Neural progenitor cell (in vitro differentiated cells): Measurements from ENCODE around the gene ZNF787. TPM values are rescaled to one million over a fixed set of nuclear protein-coding genes. Genes with fewer than 3 reads are reported as not detected.
A peak's percentile ranks its signal among the peaks of the same experiment; 100 is the strongest.

Experiments used
- DNase-seq: peaks from one replicate; pipeline ENCODE4 v3.0.0-alpha.2; 2016; ENCODE audit warnings: low spot score
- H2AFZ ChIP-seq: fragments of 200-600 bp; sonication (generic); replicated peaks from 2 replicates; pipeline ENCODE4 v1.6.1; 2016; ENCODE audit warnings: antibody characterized with exemption
- H3F3A ChIP-seq: fragments of 200-600 bp; sonication (generic); 2 replicates; pipeline ENCODE4 v1.6.1; 2016; ENCODE audit warnings: antibody characterized with exemption, low read depth
- H3K27ac ChIP-seq: fragments of 200-600 bp; sonication (generic); 2 replicates; pipeline ENCODE4 v1.5.1; 2016; ENCODE audit warnings: mild to moderate bottlenecking
- H3K27me3 ChIP-seq: fragments of 200-600 bp; sonication (generic); 2 replicates; pipeline ENCODE4 v1.6.1; 2016; ENCODE audit warnings: mild to moderate bottlenecking, moderate library complexity
- H3K36me3 ChIP-seq: fragments of 200-600 bp; sonication (generic); 2 replicates; pipeline ENCODE4 v1.5.1; 2016
- H3K4me1 ChIP-seq: fragments of 200-600 bp; sonication (generic); 2 replicates; pipeline ENCODE4 v1.6.1; 2016; ENCODE audit warnings: mixed run types
- H3K4me2 ChIP-seq: fragments of 200-600 bp; sonication (generic); 2 replicates; pipeline ENCODE4 v1.6.1; 2016
- H3K4me3 ChIP-seq: fragments of 200-600 bp; sonication (generic); 2 replicates; pipeline ENCODE4 v1.5.1; 2016
- H3K79me2 ChIP-seq: fragments of 200-600 bp; sonication (generic); 2 replicates; pipeline ENCODE4 v1.6.1; 2016; ENCODE audit warnings: low read depth
- H3K9ac ChIP-seq: fragments of 200-600 bp; sonication (generic); 2 replicates; pipeline ENCODE4 v1.6.1; 2016
- H3K9me3 ChIP-seq: fragments of 200-600 bp; sonication (generic); 2 replicates; pipeline ENCODE4 v1.5.1; 2016; ENCODE audit warnings: low read depth
- H4K20me1 ChIP-seq: fragments of 200-600 bp; sonication (generic); 2 replicates; pipeline ENCODE4 v1.6.1; 2016; ENCODE audit warnings: low read depth
- H3K27ac Mint-ChIP-seq: 3 replicates; pipeline ENCODE4 v1.8.0; 2021; ENCODE audit warnings: mixed read lengths
- H3K27me3 Mint-ChIP-seq: 2 replicates; pipeline ENCODE4 v1.8.0; 2022; ENCODE audit warnings: low read depth, mild to moderate bottlenecking, inconsistent platforms, moderate library complexity, mixed read lengths; ENCODE audit not compliant: insufficient read depth
- H3K36me3 Mint-ChIP-seq: 3 replicates; pipeline ENCODE4 v1.8.0; 2021; ENCODE audit warnings: mixed read lengths
- H3K4me1 Mint-ChIP-seq: 3 replicates; pipeline ENCODE4 v1.8.0; 2021; ENCODE audit warnings: mixed read lengths
- H3K4me3 Mint-ChIP-seq: 3 replicates; pipeline ENCODE4 v1.8.0; 2021; ENCODE audit warnings: mild to moderate bottlenecking, moderate library complexity, mixed read lengths
- H3K9me3 Mint-ChIP-seq: 3 replicates; pipeline ENCODE4 v1.8.0; 2020; ENCODE audit warnings: mixed read lengths
- CTCF ChIP-seq: fragments of 200-600 bp; sonication (generic); IDR thresholded peaks from 2 replicates; pipeline ENCODE4 v1.5.1; 2017; ENCODE audit warnings: antibody characterized with exemption, mild to moderate bottlenecking
- EZH2 ChIP-seq: fragments of 200-600 bp; sonication (generic); IDR thresholded peaks from 2 replicates; pipeline ENCODE4 v1.6.1; 2017; ENCODE audit warnings: antibody characterized with exemption, mild to moderate bottlenecking, moderate library complexity
- EZH2phosphoT487 ChIP-seq: fragments of 200-600 bp; sonication (generic); IDR thresholded peaks from 2 replicates; pipeline ENCODE4 v1.6.1; 2017; ENCODE audit warnings: antibody characterized with exemption
- total RNA-seq: library from RNA; depleted of rRNA; stranded (reverse); fragments of >200 nt; gene quantifications from 2 replicates; pipeline ENCODE4 v1.2.3, GENCODE V29; 2015; ENCODE audit warnings: low replicate concordance

The ZNF787 gene
- total RNA-seq, 1 donor from 2014 or later, result 2.2 TPM

DNA sequence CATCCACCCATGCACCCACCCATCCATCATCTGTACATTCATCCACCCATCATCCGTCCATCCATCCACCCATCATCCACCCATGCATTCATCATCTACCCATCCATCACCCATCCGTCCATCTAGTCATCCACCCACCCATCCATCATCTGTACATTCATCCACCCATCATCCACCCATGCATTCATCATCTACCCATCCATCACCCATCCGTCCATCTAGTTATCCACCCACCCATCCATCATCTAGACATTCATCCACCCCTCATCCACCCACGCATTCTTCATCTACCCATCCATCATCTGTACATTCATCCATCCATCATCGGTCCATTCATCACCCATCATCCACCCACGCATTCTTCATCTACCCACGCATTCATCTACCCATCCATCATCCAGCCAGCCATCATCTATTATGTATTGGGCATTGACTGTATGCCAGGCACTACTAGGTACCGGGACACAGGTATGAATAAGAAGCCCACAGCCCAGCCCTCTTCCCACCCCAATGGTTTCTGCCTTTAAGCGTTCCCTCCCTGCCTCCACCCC lies 38.0 kb upstream of the ZNF787 start:
- H3K27ac ChIP-seq, result no peak overlapping the region
- H3K27me3 ChIP-seq, result no peaks in the 10 kb centered on the region
- DNase-seq, result no peak
- no peak overlapping the region for H3K27ac Mint-ChIP-seq
- no peak overlapping the region for H3K9ac ChIP-seq
- H2AFZ ChIP-seq, result no peak overlapping the region
- no peaks in the 10 kb centered on the region for H3K79me2 ChIP-seq
- peaks cover 2% of the 10 kb centered on the region for H4K20me1 ChIP-seq
- H3K36me3 ChIP-seq, result no peaks in the 10 kb centered on the region
- H3K27me3 Mint-ChIP-seq, result peaks cover 9% of the 10 kb centered on the region
- no peaks in the 10 kb centered on the region for H3F3A ChIP-seq
- TF ChIP-seq EZH2phosphoT487, result no peak
- TF ChIP-seq CTCF, result no peak
- no peak for TF ChIP-seq EZH2
- H3K9me3 ChIP-seq, result no peaks in the 10 kb centered on the region
- no peak overlapping the region for H3K4me3 Mint-ChIP-seq
- peaks cover under 1% of the 10 kb centered on the region for H3K4me1 ChIP-seq
- H3K9me3 Mint-ChIP-seq, result no peaks in the 10 kb centered on the region
- no peaks in the 10 kb centered on the region for H3K4me1 Mint-ChIP-seq
- no peak overlapping the region for H3K4me2 ChIP-seq
- no peak overlapping the region for H3K4me3 ChIP-seq
- peaks cover 20% of the 10 kb centered on the region for H3K36me3 Mint-ChIP-seq

- Histone ChIP-seq H4K20me1 (peaks cover 9% of the 10 kb centered on the region), H3K4me2 (no peak overlapping the region), H3K36me3 (no peaks in the 10 kb centered on the region), H3K79me2 (no peaks in the 10 kb centered on the region), H3F3A (peaks cover 8% of the 10 kb centered on the region), H3K27me3 (no peaks in the 10 kb centered on the region), H3K4me1 (peaks cover 9% of the 10 kb centered on the region), H3K9me3 (no peaks in the 10 kb centered on the region), H3K4me3 (no peak overlapping the region), H2AFZ (no peak overlapping the region), H3K27ac (no peak overlapping the region), H3K9ac (no peak overlapping the region)
- Mint-ChIP-seq H3K9me3 (no peaks in the 10 kb centered on the region), H3K4me1 (peaks cover 7% of the 10 kb centered on the region), H3K27me3 (peaks cover 9% of the 10 kb centered on the region), H3K36me3 (peaks cover 24% of the 10 kb centered on the region), H3K4me3 (no peak overlapping the region), H3K27ac (no peak overlapping the region)
- no peak for TF ChIP-seq EZH2phosphoT487
- no peak for TF ChIP-seq CTCF
- TF ChIP-seq EZH2, result no peak
- DNase-seq, result no peak
These were observed 37.2 kb upstream of the ZNF787 start for GRCh38 chr19:56158170-56158757.

GRCh38 chr19:56156768-56157167 lies 35.7 kb upstream of the ZNF787 start:
- no peak overlapping the region for H3K27ac ChIP-seq
- H3K9ac ChIP-seq, result no peak overlapping the region
- peaks cover 9% of the 10 kb centered on the region for H3K27me3 Mint-ChIP-seq
- no peaks in the 10 kb centered on the region for H3K36me3 ChIP-seq
- peaks cover 22% of the 10 kb centered on the region for H3F3A ChIP-seq
- peaks cover 14% of the 10 kb centered on the region for H3K79me2 ChIP-seq
- peak overlapping the region; percentile 13 for H3K4me3 Mint-ChIP-seq
- TF ChIP-seq EZH2 (no peak), CTCF (no peak), EZH2phosphoT487 (no peak)
- H3K9me3 ChIP-seq, result no peaks in the 10 kb centered on the region
- peaks cover 24% of the 10 kb centered on the region for H4K20me1 ChIP-seq
- H2AFZ ChIP-seq, result no peak overlapping the region
- peaks cover 20% of the 10 kb centered on the region for H3K4me1 ChIP-seq
- H3K36me3 Mint-ChIP-seq, result peaks cover 24% of the 10 kb centered on the region
- H3K4me3 ChIP-seq, result no peak overlapping the region
- H3K9me3 Mint-ChIP-seq, result no peaks in the 10 kb centered on the region
- H3K27me3 ChIP-seq, result no peaks in the 10 kb centered on the region
- H3K4me1 Mint-ChIP-seq, result peaks cover 19% of the 10 kb centered on the region
- no peak overlapping the region for H3K27ac Mint-ChIP-seq
- no peak overlapping the region for H3K4me2 ChIP-seq
- DNase-seq, result no peak
